ENCODE measurements around the gene FOXP2.

- no peak for TF ChIP-seq ESRRA (IDR thresholded peaks at IDR 0.05; ENCODE audit: low read length)
- TF ChIP-seq NKRF (conservative IDR thresholded peaks at IDR 0.05): no peak
- TF ChIP-seq RUNX3 (IDR thresholded peaks at IDR 0.05; ENCODE audit: low read length): no peak
- TF ChIP-seq SIN3A (IDR thresholded peaks at IDR 0.05; ENCODE audit: low read depth, low read length): no peak
- no peak for TF ChIP-seq EP300 (IDR thresholded peaks at IDR 0.05; ENCODE audit: borderline replicate concordance in 1 of 2, control insufficient read depth in 1 of 2, low read depth in 2 of 2, low read length in 2 of 2)
- TF ChIP-seq HDGF (IDR thresholded peaks at IDR 0.05): no peak
- TF ChIP-seq MAX (IDR thresholded peaks at IDR 0.05; ENCODE audit: low read depth, low read length): no peak
Observed at GRCh38 chr7:114405427-114405826, 9.2 kb upstream of the FOXP2 start.

Measured in GM12878 (cell line).